Measurements from ENCODE around the gene TEN1.

- TF ChIP-seq POLR2AphosphoS5 (IDR thresholded peaks at IDR 0.05; ENCODE audit: low read depth, low read length) (no peak), POLR2A (IDR thresholded peaks at IDR 0.05; ENCODE audit: low read depth, low read length) (no peak)
Observed at GRCh38 chr17:76008630-76009425, 29.8 kb downstream of the TEN1 start.
